HUES48 (cell line): ENCODE results near the gene OR6C1.
"Not testable (repeated sequence)": the region's sequence is repeated elsewhere in the genome, so short reads cannot be mapped to it uniquely, and the experiment has no call there.

Source experiments
- H3K27ac ChIP-seq: one replicate; pipeline ENCODE4 v1.7.0; 2013; ENCODE audit warnings: low read depth, low read length, inconsistent platforms
- H3K27me3 ChIP-seq: 2 replicates; pipeline ENCODE4 v1.6.1; 2013; ENCODE audit warnings: mild to moderate bottlenecking, low read length; ENCODE audit not compliant: control insufficient read depth, insufficient read depth
- H3K36me3 ChIP-seq: 2 replicates; pipeline ENCODE4 v1.6.1; 2013; ENCODE audit warnings: low read length; ENCODE audit not compliant: control insufficient read depth, insufficient read depth
- H3K4me1 ChIP-seq: 2 replicates; pipeline ENCODE4 v1.6.1; 2013; ENCODE audit warnings: mild to moderate bottlenecking, low read length; ENCODE audit not compliant: control insufficient read depth, insufficient read depth
- H3K4me3 ChIP-seq: 2 replicates; pipeline ENCODE4 v1.5.1; 2013; ENCODE audit warnings: mild to moderate bottlenecking, low read depth, low read length
- H3K9ac ChIP-seq: 2 replicates; pipeline ENCODE4 v1.6.1; 2013; ENCODE audit warnings: mild to moderate bottlenecking, low read depth, low read length, moderate library complexity
- H3K9me3 ChIP-seq: 2 replicates; pipeline ENCODE4 v1.6.1; 2013; ENCODE audit warnings: low read length; ENCODE audit not compliant: control insufficient read depth, insufficient read depth

The OR6C1 gene

GRCh38 chr12:55314043-55314442 lies at the start of gene OR6C1:
OR6C1 (plus strand) TSS chr12:55314343; CDS start chr12:55320600, 6,257 bp downstream.
- H3K27ac ChIP-seq, result no peak within 1 kb of the TSS
- no peaks in the 10 kb centered on the region for H3K27me3 ChIP-seq
- no peak within 1 kb of the TSS for H3K9ac ChIP-seq
- H3K4me3 ChIP-seq, result no peak within 1 kb of the TSS
- no peaks in the 10 kb centered on the region for H3K36me3 ChIP-seq
- no peaks in the 10 kb centered on the region for H3K9me3 ChIP-seq
- no peaks in the 10 kb centered on the region for H3K4me1 ChIP-seq

GRCh38 chr12:55280991-55281390 lies 33.2 kb upstream of the OR6C1 start:
- H3K36me3 ChIP-seq, result no peaks in the 10 kb centered on the region
- no peak overlapping the region for H3K4me3 ChIP-seq
- no peaks in the 10 kb centered on the region for H3K27me3 ChIP-seq
- 0 out of 2 replicates have a peak, but pooled peaks cover 2% of the 10 kb centered on the region for H3K9me3 ChIP-seq
- no peak overlapping the region for H3K9ac ChIP-seq
- H3K27ac ChIP-seq, result no peak overlapping the region
- no peaks in the 10 kb centered on the region for H3K4me1 ChIP-seq

GRCh38 chr12:55289999-55290398 lies 24.1 kb upstream of the OR6C1 start:
- Histone ChIP-seq H3K4me3 (no peak overlapping the region), H3K36me3 (no peaks in the 10 kb centered on the region), H3K9me3 (no peaks in the 10 kb centered on the region), H3K9ac (no peak overlapping the region), H3K4me1 (no peaks in the 10 kb centered on the region), H3K27me3 (no peaks in the 10 kb centered on the region), H3K27ac (no peak overlapping the region)

- Histone ChIP-seq H3K36me3 (no peaks in the 10 kb centered on the region), H3K27me3 (no peaks in the 10 kb centered on the region), H3K27ac (no peak within 1 kb of the TSS), H3K9me3 (no peaks in the 10 kb centered on the region), H3K4me1 (no peaks in the 10 kb centered on the region), H3K9ac (no peak within 1 kb of the TSS), H3K4me3 (no peak within 1 kb of the TSS)
These were observed 17.7 kb upstream of the OR6C1 start, which contains the start of gene OR6C6 for GRCh38 chr12:55296469-55296868. OR6C6 (minus strand) TSS chr12:55296569; CDS start chr12:55295232, 1,337 bp downstream.

GRCh38 chr12:55320201-55320600 lies 6.1 kb downstream of the OR6C1 start:
- no peak overlapping the region for H3K27ac ChIP-seq
- no peaks in the 10 kb centered on the region for H3K27me3 ChIP-seq
- no peaks in the 10 kb centered on the region for H3K36me3 ChIP-seq
- no peaks in the 10 kb centered on the region for H3K4me1 ChIP-seq
- H3K9me3 ChIP-seq, result no peaks in the 10 kb centered on the region
- no peak overlapping the region for H3K9ac ChIP-seq
- H3K4me3 ChIP-seq, result no peak overlapping the region

GRCh38 chr12:55325801-55326200 lies 11.7 kb downstream of the OR6C1 start:
- not testable (repeated sequence) for H3K27ac ChIP-seq, H3K4me1 ChIP-seq, H3K9me3 ChIP-seq, H3K27me3 ChIP-seq, H3K4me3 ChIP-seq, H3K36me3 ChIP-seq, H3K9ac ChIP-seq

- H3K4me1 ChIP-seq, result peaks cover 20% of the 10 kb centered on the region
- H3K36me3 ChIP-seq, result no peaks in the 10 kb centered on the region
- H3K27ac ChIP-seq, result no peak within 1 kb of the TSS
- H3K9ac ChIP-seq, result no peak within 1 kb of the TSS
- H3K27me3 ChIP-seq, result no peaks in the 10 kb centered on the region
- H3K4me3 ChIP-seq, result no peak within 1 kb of the TSS
- H3K9me3 ChIP-seq, result no peaks in the 10 kb centered on the region
These were observed 16.3 kb downstream of the OR6C1 start, which contains the start of gene OR6C3 for GRCh38 chr12:55330446-55330845. OR6C3 (plus strand) TSS chr12:55330746; CDS start chr12:55331701, 955 bp downstream.

GRCh38 chr12:55336002-55336401 lies 21.9 kb downstream of the OR6C1 start:
- Histone ChIP-seq H3K9ac (no peak overlapping the region), H3K36me3 (no peaks in the 10 kb centered on the region), H3K27me3 (no peaks in the 10 kb centered on the region), H3K4me3 (no peak overlapping the region), H3K27ac (no peak overlapping the region), H3K9me3 (no peaks in the 10 kb centered on the region), H3K4me1 (peaks cover 23% of the 10 kb centered on the region)

- H3K4me1 ChIP-seq, result peaks cover 17% of the 10 kb centered on the region
- H3K27ac ChIP-seq, H3K27me3 ChIP-seq, H3K4me3 ChIP-seq, H3K9ac ChIP-seq, H3K36me3 ChIP-seq, H3K9me3 ChIP-seq: not testable (repeated sequence)
These were observed 41.2 kb downstream of the OR6C1 start for GRCh38 chr12:55355338-55355737.

GRCh38 chr12:55362675-55363074 lies 48.5 kb downstream of the OR6C1 start, which contains the start of gene OR6C75:
OR6C75 (plus strand) TSS chr12:55362975; CDS start chr12:55365111, 2,136 bp downstream.
- no peaks in the 10 kb centered on the region for H3K27me3 ChIP-seq
- H3K9me3 ChIP-seq, result no peaks in the 10 kb centered on the region
- H3K36me3 ChIP-seq, result no peaks in the 10 kb centered on the region
- no peak within 1 kb of the TSS for H3K9ac ChIP-seq
- no peak within 1 kb of the TSS for H3K4me3 ChIP-seq
- no peaks in the 10 kb centered on the region for H3K4me1 ChIP-seq
- no peak within 1 kb of the TSS for H3K27ac ChIP-seq

GRCh38 chr12:55365086-55365485 lies 50.9 kb downstream of the OR6C1 start:
- no peaks in the 10 kb centered on the region for H3K36me3 ChIP-seq
- H3K9me3 ChIP-seq, result no peaks in the 10 kb centered on the region
- H3K9ac ChIP-seq, result no peak overlapping the region
- H3K27ac ChIP-seq, result no peak overlapping the region
- H3K4me3 ChIP-seq, result no peak overlapping the region
- H3K4me1 ChIP-seq, result no peaks in the 10 kb centered on the region
- no peaks in the 10 kb centered on the region for H3K27me3 ChIP-seq
